ENCODE data around the gene TEKT5.

TEKT5 gene

DNA sequence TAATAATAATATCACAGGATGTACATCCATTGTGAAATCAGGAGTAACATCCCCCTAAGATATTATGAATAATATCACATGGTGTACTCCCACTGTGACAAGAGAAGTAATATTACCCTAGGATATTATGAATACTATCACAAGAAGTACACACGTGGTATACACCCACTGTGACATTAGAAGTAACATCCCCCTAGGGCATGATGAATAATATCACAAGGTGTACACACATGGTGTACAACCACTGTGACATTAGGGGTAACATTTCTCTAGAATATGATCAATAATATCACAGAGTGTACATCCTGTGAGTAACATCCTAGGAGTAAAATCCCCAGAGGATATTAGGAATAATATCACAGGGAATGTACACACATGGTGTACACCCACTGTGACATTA, 5.0 kb upstream of the TEKT5 start:
- H3K9me3 ChIP-seq (ENCODE audit: insufficient read depth, low read length), result 0 out of 2 replicates have a peak, but pooled peaks cover 8% of the 10 kb centered on the region
- no peaks in the 10 kb centered on the region for H3K36me3 ChIP-seq (ENCODE audit: low read length)
- H4K20me1 ChIP-seq (ENCODE audit: low read depth, low read length), result no peaks in the 10 kb centered on the region
- TF ChIP-seq EZH2phosphoT487 (conservative IDR thresholded peaks at IDR 0.05; ENCODE audit: low read length), result no peak
- TF ChIP-seq, protein P1, sequence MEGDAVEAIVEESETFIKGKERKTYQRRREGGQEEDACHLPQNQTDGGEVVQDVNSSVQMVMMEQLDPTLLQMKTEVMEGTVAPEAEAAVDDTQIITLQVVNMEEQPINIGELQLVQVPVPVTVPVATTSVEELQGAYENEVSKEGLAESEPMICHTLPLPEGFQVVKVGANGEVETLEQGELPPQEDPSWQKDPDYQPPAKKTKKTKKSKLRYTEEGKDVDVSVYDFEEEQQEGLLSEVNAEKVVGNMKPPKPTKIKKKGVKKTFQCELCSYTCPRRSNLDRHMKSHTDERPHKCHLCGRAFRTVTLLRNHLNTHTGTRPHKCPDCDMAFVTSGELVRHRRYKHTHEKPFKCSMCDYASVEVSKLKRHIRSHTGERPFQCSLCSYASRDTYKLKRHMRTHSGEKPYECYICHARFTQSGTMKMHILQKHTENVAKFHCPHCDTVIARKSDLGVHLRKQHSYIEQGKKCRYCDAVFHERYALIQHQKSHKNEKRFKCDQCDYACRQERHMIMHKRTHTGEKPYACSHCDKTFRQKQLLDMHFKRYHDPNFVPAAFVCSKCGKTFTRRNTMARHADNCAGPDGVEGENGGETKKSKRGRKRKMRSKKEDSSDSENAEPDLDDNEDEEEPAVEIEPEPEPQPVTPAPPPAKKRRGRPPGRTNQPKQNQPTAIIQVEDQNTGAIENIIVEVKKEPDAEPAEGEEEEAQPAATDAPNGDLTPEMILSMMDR (IDR thresholded peaks at IDR 0.05; ENCODE audit: insufficient read depth, low read length, poor library complexity, severe bottlenecking), result no peak
- H3K27ac ChIP-seq (ENCODE audit: low read depth, low read length), result no peak overlapping the region
- no peaks in the 10 kb centered on the region for H3F3A ChIP-seq (ENCODE audit: insufficient read depth)
- no peak overlapping the region for H3K4me3 ChIP-seq (ENCODE audit: insufficient read depth, low read length, poor library complexity, severe bottlenecking)
- no peaks in the 10 kb centered on the region for H3K9me2 ChIP-seq (replicated peaks; ENCODE audit: insufficient read depth, low read length)
- H3K4me2 ChIP-seq (ENCODE audit: low read depth, low read length, poor library complexity, severe bottlenecking), result no peak overlapping the region
- no peak overlapping the region for H3K9ac ChIP-seq (ENCODE audit: low read length)
- no peaks in the 10 kb centered on the region for H3K27me3 ChIP-seq (ENCODE audit: low read length)
- no peaks in the 10 kb centered on the region for H3K79me2 ChIP-seq (ENCODE audit: insufficient read depth, low read length)
- H2AFZ ChIP-seq (ENCODE audit: low read depth, low read length, severe bottlenecking), result no peak overlapping the region

DNA sequence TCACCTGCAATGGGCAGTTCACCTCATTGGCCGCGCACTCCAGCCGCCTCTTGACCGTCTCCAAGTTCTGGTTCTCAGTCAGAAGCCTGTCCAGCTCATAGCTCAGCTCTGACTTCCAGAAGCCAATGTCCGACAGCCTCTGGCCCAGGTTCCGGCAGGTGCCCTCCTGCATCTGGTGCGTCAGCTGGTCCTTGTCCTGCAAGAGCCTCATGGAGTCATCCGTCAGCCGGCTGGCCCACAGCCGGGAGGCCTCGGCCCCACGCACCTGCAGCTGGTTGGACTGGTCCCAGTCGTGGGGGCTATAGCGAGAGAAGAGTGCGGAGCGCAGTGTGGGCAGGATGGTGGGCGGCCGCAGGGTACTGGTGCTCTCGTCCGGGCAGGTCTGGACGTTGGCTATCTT, 424 bp downstream of the TEKT5 start:
- no peaks in the 10 kb centered on the region for H3K79me2 ChIP-seq (ENCODE audit: insufficient read depth, low read length)
- H3K9ac ChIP-seq (ENCODE audit: low read length), result no peak overlapping the region

DNA sequence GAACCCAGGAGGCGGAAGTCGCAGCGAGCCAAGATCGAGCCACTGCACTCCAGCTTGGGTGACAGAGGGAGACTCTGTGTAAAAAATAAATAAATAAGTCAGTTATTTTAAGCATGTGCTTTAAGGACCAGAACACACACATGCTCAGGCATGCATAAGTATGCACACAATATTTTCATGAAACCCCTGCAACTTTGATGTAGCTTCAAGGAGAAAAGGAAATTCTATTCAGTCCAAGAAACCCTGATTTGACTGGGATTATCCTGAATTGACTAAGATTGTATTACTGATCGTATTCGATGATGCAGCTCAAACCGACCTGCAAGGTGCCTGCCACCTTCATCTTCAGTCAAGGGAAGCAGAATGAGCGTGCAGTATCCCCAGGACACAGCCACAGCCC, 841 bp downstream of the TEKT5 start:
- Histone ChIP-seq H4K20me1 (ENCODE audit: low read depth, low read length) (no peaks in the 10 kb centered on the region), H3K27me3 (ENCODE audit: low read length) (no peaks in the 10 kb centered on the region), H2AFZ (ENCODE audit: low read depth, low read length, severe bottlenecking) (no peak overlapping the region), H3K9me3 (ENCODE audit: insufficient read depth, low read length) (no peaks in the 10 kb centered on the region), H3K9me2 (replicated peaks; ENCODE audit: insufficient read depth, low read length) (no peaks in the 10 kb centered on the region), H3K4me2 (ENCODE audit: low read depth, low read length, poor library complexity, severe bottlenecking) (no peak overlapping the region), H3K27ac (ENCODE audit: low read depth, low read length) (no peak overlapping the region), H3F3A (ENCODE audit: insufficient read depth) (no peaks in the 10 kb centered on the region), H3K79me2 (ENCODE audit: insufficient read depth, low read length) (no peaks in the 10 kb centered on the region), H3K9ac (ENCODE audit: low read length) (no peak overlapping the region), H3K36me3 (ENCODE audit: low read length) (no peaks in the 10 kb centered on the region), H3K4me3 (ENCODE audit: insufficient read depth, low read length, poor library complexity, severe bottlenecking) (no peak overlapping the region)
- TF ChIP-seq, protein P1 (IDR thresholded peaks at IDR 0.05; ENCODE audit: insufficient read depth, low read length, poor library complexity, severe bottlenecking), result no peak
- no peak for TF ChIP-seq EZH2phosphoT487 (conservative IDR thresholded peaks at IDR 0.05; ENCODE audit: low read length)

More for the DNA sequence above, 424 bp downstream of the TEKT5 start:
- Histone ChIP-seq H3K27me3 (ENCODE audit: low read length) (no peaks in the 10 kb centered on the region), H3F3A (ENCODE audit: insufficient read depth) (no peaks in the 10 kb centered on the region), H3K9me2 (replicated peaks; ENCODE audit: insufficient read depth, low read length) (no peaks in the 10 kb centered on the region), H3K27ac (ENCODE audit: low read depth, low read length) (no peak overlapping the region), H3K36me3 (ENCODE audit: low read length) (no peaks in the 10 kb centered on the region), H4K20me1 (ENCODE audit: low read depth, low read length) (no peaks in the 10 kb centered on the region), H3K4me3 (ENCODE audit: insufficient read depth, low read length, poor library complexity, severe bottlenecking) (no peak overlapping the region), H2AFZ (ENCODE audit: low read depth, low read length, severe bottlenecking) (no peak overlapping the region), H3K9me3 (ENCODE audit: insufficient read depth, low read length) (no peaks in the 10 kb centered on the region), H3K4me2 (ENCODE audit: low read depth, low read length, poor library complexity, severe bottlenecking) (no peak overlapping the region)
- TF ChIP-seq, protein P1 (IDR thresholded peaks at IDR 0.05; ENCODE audit: insufficient read depth, low read length, poor library complexity, severe bottlenecking), result no peak
- no peak for TF ChIP-seq EZH2phosphoT487 (conservative IDR thresholded peaks at IDR 0.05; ENCODE audit: low read length)

Measured in SU-DHL-6 (cell line).